CD4-positive, alpha-beta T cell treated with Interleukin-17A for 4 hours (primary cell): ENCODE data around the gene BSN.

Source experiments
- DNase-seq: peaks from one replicate; pipeline ENCODE4 v3.0.0-alpha.2; 2020; ENCODE audit warnings: mixed read lengths

Gene BSN

GRCh38 chr3:49630784-49631183, 76.5 kb downstream of the BSN start:
- DNase-seq = no peak

DNA sequence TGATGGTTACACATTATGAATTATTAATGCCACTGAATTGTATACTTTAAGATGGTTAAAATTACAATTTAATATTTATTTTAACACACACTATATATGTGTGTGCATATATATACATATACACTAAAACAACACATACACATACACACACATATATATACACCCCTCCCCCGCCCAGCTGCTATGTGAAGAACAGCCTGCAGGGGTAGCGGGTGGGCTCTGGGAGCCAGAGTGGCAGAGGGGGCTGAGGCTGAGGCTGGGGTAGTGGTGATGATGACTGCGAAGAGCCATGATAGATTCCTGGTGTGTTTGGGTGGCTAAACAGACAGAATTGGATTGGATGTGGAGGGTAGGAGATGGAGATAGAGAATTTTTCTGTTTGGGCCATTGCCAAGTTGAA, 80.5 kb downstream of the BSN start:
- no peak for DNase-seq

DNA sequence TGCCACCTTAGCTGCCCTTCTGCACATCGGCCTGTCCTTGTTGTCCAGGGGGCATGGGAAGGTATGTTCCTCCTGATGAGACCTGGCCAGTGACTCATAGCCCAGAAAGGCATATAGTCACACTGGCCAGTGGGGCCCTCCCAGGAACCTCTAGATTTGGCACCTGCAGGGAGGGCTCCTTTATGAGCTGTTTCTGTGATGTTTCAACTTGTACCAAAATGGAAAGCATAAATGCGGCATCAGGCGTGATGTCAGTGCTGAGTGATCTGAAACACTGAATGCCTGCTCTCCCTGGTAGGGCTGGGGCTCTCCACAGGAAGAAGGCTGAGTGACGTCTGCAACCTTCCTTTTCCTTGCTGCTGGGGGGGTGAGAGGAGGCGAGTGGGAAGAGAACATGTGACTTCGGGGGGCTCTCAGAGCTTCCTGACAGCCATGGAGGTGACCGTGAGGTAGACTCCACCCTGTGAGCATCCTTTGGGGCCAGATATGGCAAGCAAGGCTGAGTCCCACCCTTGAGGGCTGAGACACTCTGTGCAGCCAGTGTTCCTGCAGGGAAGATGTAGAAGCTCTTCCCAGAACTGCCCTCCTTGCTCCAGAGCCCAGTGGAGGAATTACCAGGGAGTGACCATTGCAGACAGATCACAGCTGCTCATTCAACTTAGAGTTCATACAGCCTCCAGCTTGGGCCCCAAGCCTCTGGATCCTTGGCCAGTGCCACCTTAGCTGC, 82.8 kb downstream of the BSN start:
- DNase-seq = no peak

GRCh38 chr3:49638445-49638844, 84.2 kb downstream of the BSN start:
- DNase-seq = no peak

DNA sequence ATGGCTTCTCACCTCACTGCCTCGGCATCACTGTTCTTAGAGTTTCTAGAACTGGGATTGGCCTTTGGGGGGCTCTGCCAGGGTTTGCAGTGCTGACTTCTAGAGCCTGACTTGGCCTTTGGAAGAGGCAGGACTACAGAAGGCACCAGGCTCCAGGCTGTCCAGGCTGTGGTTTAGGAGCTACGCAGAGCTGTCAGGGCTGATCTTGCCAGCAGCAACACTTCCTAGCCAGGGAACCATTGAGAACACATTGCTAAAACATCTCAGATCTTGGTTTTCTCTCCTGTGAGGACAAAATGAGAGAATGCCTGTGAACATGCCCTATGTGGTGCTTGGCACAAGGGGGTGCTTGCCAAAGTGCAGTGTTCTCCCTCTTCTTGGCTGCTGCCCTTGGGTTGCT, 85.3 kb downstream of the BSN start:
- no peak for DNase-seq

GRCh38 chr3:49641292-49641691, 87.0 kb downstream of the BSN start:
- no peak for DNase-seq

DNA sequence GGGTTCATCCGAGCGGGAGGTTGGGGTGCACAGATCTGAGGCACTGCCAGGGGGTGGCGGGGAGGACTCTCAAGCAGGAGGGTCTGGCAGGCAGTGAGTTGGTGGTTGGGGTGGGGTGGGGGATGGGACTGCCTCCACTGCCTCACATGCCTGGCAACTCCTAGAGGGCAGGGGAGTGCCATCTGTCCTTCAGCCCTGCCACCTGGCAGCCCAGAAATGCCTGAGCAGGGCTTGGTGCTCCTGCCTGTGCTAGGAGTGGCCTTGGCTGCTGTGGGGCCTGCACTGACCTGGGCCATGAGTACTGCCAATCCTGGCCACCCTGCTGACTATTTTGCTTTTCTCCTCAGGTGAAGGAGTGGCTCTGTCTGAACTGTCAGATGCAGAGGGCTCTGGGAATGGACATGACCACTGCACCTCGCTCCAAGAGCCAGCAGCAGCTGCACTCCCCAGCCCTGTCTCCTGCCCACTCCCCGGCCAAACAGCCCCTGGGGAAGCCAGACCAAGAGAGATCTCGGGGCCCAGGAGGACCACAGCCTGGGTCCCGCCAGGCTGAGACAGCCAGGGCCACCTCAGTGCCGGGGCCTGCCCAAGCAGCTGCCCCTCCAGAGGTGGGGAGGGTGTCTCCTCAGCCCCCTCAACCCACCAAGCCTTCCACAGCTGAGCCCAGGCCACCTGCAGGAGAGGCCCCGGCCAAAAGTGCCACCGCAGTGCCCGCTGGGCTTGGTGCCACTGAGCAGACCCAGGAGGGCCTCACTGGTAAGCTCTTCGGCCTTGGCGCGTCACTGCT, 87.8 kb downstream of the BSN start:
- no peak for DNase-seq

DNA sequence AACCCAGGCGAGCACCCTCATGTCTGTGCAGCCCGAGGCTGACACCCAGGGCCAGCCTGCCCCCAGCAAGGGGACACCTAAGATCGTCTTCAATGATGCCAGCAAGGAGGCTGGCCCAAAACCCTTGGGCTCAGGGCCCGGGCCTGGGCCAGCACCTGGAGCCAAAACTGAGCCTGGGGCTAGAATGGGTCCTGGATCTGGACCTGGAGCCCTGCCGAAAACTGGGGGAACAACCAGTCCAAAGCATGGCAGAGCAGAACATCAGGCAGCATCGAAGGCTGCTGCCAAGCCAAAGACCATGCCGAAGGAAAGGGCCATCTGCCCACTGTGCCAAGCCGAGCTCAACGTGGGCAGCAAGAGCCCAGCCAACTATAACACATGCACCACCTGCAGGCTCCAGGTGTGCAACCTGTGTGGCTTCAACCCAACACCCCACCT, 88.5 kb downstream of the BSN start:
- DNase-seq = peak; percentile 7

GRCh38 chr3:49644684-49645083, 90.4 kb downstream of the BSN start:
- no peak for DNase-seq

GRCh38 chr3:49646236-49646635, 92.0 kb downstream of the BSN start:
- DNase-seq = no peak

DNA sequence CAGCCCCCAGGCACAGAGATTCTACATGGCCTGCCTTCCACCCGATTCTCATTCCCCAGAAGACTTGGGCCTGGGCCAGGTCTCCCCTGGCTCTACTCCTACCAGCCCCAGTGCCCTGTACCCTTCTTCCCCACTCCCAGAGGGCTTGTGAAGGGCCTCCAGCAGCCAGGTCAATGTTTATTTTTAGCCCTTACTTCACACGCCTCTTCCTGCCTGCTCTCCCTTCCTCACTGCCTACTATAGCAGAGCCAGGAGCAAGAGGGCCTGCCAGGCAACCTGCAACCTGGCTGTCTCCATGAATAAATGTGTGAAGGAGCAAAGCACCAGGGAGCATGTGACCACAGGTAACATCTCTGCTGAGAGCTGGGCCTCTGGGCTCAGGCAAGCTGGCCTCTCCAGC, 93.5 kb downstream of the BSN start:
- no peak for DNase-seq

DNA sequence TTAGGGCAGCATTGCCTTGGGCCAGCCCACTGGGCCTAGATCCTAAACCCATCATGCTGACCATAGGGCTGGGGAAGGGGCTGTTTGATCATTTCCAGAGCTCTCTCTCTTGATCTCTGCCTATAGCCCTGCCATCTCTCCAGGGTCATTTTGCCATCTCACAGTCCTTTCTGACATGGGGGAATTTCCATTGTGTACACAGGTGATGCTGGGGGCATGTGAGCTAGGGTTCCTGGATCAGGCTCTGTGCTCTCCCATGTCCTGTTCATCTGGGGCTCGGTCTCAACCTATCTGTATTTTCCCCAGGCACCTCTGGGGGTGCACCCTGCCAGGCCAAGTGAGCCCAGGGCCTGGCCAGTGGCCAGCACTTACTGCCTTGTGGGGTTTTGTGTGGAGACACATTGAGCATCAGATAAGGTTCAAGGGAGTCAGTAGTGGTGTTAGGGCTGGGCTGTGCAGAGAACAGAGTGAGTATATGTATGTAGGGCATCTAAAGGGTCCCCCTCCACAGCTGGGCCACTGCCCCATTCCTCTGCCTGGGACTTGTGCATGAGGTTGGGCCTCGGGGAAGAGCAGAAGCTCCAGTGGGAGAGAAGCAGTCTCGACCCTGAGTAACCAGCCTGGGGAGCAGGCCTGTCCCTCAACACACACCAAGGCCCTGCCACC, 94.2 kb downstream of the BSN start:
- DNase-seq = no peak

DNA sequence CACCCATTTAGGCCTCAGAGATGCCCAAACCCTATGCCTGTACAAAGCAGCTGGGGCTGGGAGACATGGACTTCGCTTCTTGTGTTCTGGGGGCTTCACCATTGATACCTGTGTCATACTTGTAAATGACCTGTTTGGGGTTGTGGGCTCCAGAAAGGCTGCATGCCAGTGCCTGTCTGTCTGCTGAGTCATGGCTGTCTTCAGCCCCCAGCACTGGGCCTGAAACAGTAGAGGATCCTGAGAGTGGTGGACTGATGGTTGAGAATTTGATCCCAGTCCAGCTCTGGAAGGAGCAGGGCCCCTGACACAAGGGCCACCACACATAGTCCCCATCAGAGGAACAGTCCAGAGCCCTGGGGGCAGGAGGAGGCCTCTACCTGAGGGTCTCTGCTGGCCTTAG, 95.3 kb downstream of the BSN start:
- DNase-seq = no peak

- no peak for DNase-seq
These were observed 95.9 kb downstream of the BSN start for GRCh38 chr3:49650177-49650576.

GRCh38 chr3:49650637-49651036, 96.4 kb downstream of the BSN start:
- no peak for DNase-seq

- no peak for DNase-seq
These were observed 98.1 kb downstream of the BSN start for GRCh38 chr3:49652218-49652902.

GRCh38 chr3:49652903-49653415, 98.7 kb downstream of the BSN start:
- no peak for DNase-seq

DNA sequence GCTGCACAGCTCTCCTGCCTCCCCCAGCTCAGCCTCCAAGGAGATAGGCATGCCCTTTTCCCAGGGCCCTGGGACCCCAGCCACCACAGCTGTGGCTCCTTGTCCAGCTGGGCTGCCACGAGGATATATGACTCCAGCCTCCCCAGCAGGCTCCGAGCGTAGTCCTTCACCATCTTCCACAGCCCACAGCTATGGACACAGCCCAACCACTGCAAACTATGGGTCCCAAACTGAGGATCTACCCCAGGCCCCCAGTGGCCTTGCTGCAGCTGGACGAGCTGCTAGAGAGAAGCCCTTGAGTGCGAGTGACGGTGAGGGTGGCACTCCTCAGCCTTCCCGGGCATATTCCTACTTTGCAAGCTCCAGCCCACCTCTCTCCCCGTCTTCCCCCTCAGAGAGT, 99.3 kb downstream of the BSN start:
- no peak for DNase-seq

DNA sequence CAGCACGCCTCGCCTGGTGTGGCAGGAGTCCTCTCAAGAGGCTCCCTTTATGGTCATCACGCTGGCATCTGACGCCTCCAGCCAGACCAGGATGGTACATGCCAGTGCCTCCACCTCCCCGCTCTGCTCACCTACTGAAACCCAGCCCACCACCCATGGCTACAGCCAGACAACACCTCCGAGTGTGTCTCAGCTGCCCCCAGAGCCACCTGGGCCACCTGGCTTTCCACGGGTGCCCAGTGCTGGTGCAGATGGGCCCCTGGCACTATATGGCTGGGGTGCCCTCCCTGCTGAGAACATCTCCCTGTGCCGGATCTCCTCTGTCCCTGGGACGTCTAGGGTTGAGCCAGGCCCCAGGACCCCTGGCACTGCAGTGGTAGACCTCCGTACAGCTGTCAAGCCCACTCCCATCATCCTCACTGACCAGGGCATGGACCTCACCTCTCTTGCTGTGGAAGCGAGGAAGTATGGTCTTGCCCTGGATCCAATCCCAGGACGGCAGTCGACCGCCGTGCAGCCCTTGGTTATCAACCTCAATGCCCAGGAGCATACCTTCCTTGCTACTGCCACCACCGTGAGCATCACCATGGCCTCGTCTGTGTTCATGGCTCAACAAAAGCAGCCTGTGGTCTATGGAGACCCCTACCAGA, 100.0 kb downstream of the BSN start:
- DNase-seq = no peak

DNA sequence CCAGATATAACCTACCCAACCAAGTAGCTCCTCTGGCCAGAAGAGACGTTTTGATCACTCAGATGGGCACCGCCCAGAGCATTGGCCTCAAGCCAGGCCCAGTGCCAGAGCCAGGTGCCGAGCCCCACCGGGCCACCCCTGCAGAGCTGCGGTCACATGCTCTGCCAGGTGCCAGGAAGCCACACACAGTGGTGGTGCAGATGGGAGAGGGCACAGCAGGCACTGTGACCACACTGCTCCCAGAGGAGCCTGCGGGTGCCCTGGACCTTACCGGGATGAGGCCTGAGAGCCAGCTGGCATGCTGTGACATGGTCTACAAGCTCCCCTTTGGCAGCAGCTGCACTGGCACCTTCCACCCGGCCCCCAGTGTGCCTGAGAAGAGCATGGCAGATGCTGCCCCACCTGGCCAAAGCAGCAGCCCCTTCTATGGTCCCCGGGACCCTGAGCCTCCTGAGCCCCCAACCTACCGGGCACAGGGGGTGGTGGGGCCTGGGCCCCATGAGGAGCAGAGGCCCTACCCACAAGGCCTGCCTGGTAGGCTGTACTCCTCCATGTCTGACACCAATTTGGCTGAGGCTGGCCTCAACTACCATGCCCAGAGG, 100.8 kb downstream of the BSN start:
- no peak for DNase-seq

DNA sequence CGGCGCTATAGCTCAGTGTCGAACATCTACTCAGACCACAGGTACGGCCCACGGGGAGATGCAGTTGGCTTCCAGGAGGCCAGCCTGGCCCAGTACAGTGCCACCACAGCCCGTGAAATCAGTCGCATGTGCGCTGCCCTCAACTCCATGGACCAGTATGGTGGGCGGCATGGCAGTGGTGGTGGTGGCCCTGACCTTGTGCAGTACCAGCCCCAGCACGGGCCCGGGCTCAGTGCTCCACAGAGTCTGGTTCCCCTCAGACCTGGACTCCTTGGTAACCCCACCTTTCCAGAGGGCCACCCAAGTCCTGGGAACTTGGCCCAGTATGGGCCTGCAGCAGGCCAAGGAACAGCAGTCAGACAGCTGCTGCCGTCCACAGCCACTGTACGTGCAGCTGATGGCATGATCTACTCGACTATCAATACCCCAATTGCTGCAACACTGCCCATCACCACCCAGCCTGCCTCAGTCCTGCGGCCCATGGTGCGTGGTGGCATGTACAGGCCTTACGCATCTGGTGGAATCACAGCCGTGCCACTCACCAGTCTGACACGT, 101.5 kb downstream of the BSN start:
- DNase-seq = no peak
